GM18907 (cell line): ENCODE data around the gene TOM1L2.

Experiments used
- ATAC-seq: cut with Tn5 transposase; IDR thresholded peaks from one replicate; pipeline ENCODE4 v1.9.1; 2021; ENCODE audit warnings: mild to moderate bottlenecking, moderate library complexity; ENCODE audit not compliant: unreplicated experiment

Gene TOM1L2

GRCh38 chr17:17902376-17902775 lies 69.8 kb downstream of the TOM1L2 start:
- ATAC-seq: no peak

GRCh38 chr17:17900615-17901520 lies 71.3 kb downstream of the TOM1L2 start:
- no peak for ATAC-seq

GRCh38 chr17:17899486-17899885 lies 72.7 kb downstream of the TOM1L2 start:
- ATAC-seq: no peak

GRCh38 chr17:17898673-17899072 lies 73.5 kb downstream of the TOM1L2 start:
- ATAC-seq: no peak

GRCh38 chr17:17897442-17897841 lies 74.8 kb downstream of the TOM1L2 start:
- ATAC-seq: no peak

GRCh38 chr17:17896746-17897145 lies 75.5 kb downstream of the TOM1L2 start:
- ATAC-seq: no peak

- ATAC-seq: no peak
Observed at GRCh38 chr17:17893801-17894644, 78.2 kb downstream of the TOM1L2 start.

- no peak for ATAC-seq
Observed at GRCh38 chr17:17892731-17893130, 79.5 kb downstream of the TOM1L2 start.

GRCh38 chr17:17892009-17892408 lies 80.2 kb downstream of the TOM1L2 start:
- ATAC-seq: no peak

- no peak for ATAC-seq
Observed at GRCh38 chr17:17890773-17891759, 81.1 kb downstream of the TOM1L2 start.

- ATAC-seq: no peak
Observed at GRCh38 chr17:17889922-17890321, 82.3 kb downstream of the TOM1L2 start.

- ATAC-seq: no peak
Observed at GRCh38 chr17:17888821-17889220, 83.4 kb downstream of the TOM1L2 start.

- ATAC-seq: no peak
Observed at GRCh38 chr17:17888371-17888770, 83.8 kb downstream of the TOM1L2 start.

- no peak for ATAC-seq
Observed at GRCh38 chr17:17887752-17888304, 84.4 kb downstream of the TOM1L2 start.

- no peak for ATAC-seq
Observed at GRCh38 chr17:17886726-17887125, 85.5 kb downstream of the TOM1L2 start.

- no peak for ATAC-seq
Observed at GRCh38 chr17:17886226-17886625, 86.0 kb downstream of the TOM1L2 start.

- ATAC-seq: no peak
Observed at GRCh38 chr17:17884391-17885357, 87.5 kb downstream of the TOM1L2 start.

- no peak for ATAC-seq
Observed at GRCh38 chr17:17883801-17884200, 88.4 kb downstream of the TOM1L2 start.

- no peak for ATAC-seq
Observed at GRCh38 chr17:17882082-17882581, 90.1 kb downstream of the TOM1L2 start.
